Measurements from ENCODE around the gene TBKBP1.

TBKBP1 gene

GRCh38 chr17:47757386-47757785, 63.4 kb downstream of the TBKBP1 start:
- H3K4me1 Mint-ChIP-seq (ENCODE audit: low read depth) = peaks cover 16% of the 10 kb centered on the region
- intact Hi-C loops (cut with micrococcal nuclease) = no loop called here
- peaks cover 31% of the 10 kb centered on the region for H3K27me3 Mint-ChIP-seq
- no peaks in the 10 kb centered on the region for H3K9me3 Mint-ChIP-seq
- no peak overlapping the region for H3K27ac Mint-ChIP-seq
- H3K4me3 Mint-ChIP-seq = no peak overlapping the region
- no peaks in the 10 kb centered on the region for H3K36me3 Mint-ChIP-seq (ENCODE audit: low read depth)

GRCh38 chr17:47760409-47761140, 66.6 kb downstream of the TBKBP1 start:
- Mint-ChIP-seq H3K4me1 (ENCODE audit: low read depth) (peaks cover 16% of the 10 kb centered on the region), H3K9me3 (peaks cover 9% of the 10 kb centered on the region), H3K36me3 (ENCODE audit: low read depth) (no peaks in the 10 kb centered on the region), H3K27me3 (peaks cover 30% of the 10 kb centered on the region), H3K4me3 (no peak overlapping the region), H3K27ac (no peak overlapping the region)
- intact Hi-C loops (cut with micrococcal nuclease) = no loop called here
